Ishikawa (cell line): ENCODE measurements around the gene ABHD12B.

ENCODE experiments used
- CEBPB ChIP-seq: IDR thresholded peaks from 2 replicates; pipeline ENCODE4 v1.6.1; 2012
- CREB1 ChIP-seq: IDR thresholded peaks from 2 replicates; pipeline ENCODE4 v1.6.1; 2012; ENCODE audit warnings: low read depth
- EGR1 ChIP-seq: IDR thresholded peaks from 2 replicates; pipeline ENCODE4 v1.6.1; 2012
- EP300 ChIP-seq: IDR thresholded peaks from 2 replicates; pipeline ENCODE4 v1.6.1; 2012; ENCODE audit warnings: borderline replicate concordance
- FOXM1 ChIP-seq: IDR thresholded peaks from 2 replicates; pipeline ENCODE4 v1.6.1; 2012; ENCODE audit warnings: low read depth, borderline replicate concordance
- MAX ChIP-seq: IDR thresholded peaks from 2 replicates; pipeline ENCODE4 v1.6.1; 2012
- NFIC ChIP-seq: IDR thresholded peaks from 2 replicates; pipeline ENCODE4 v1.6.1; 2012
- RAD21 ChIP-seq: IDR thresholded peaks from 2 replicates; pipeline ENCODE4 v1.6.1; 2012; ENCODE audit warnings: low read depth
- REST ChIP-seq: IDR thresholded peaks from 2 replicates; pipeline ENCODE4 v1.6.1; 2012; ENCODE audit warnings: low read depth, mild to moderate bottlenecking
- TAF1 ChIP-seq: IDR thresholded peaks from 2 replicates; pipeline ENCODE4 v1.6.1; 2012; ENCODE audit warnings: low read depth, mild to moderate bottlenecking
- TCF12 ChIP-seq: IDR thresholded peaks from 2 replicates; pipeline ENCODE4 v1.6.1; 2012; ENCODE audit warnings: low read depth
- TEAD4 ChIP-seq: IDR thresholded peaks from 2 replicates; pipeline ENCODE4 v1.6.1; 2012
- USF1 ChIP-seq: IDR thresholded peaks from 2 replicates; pipeline ENCODE4 v1.6.1; 2012
- YY1 ChIP-seq: IDR thresholded peaks from 2 replicates; pipeline ENCODE4 v1.6.1; 2012; ENCODE audit warnings: low read depth
- ZBTB7A ChIP-seq: IDR thresholded peaks from 2 replicates; pipeline ENCODE4 v1.6.1; 2012; ENCODE audit warnings: low read depth

ABHD12B gene

GRCh38 chr14:50917449-50917848 lies 45.6 kb downstream of the ABHD12B start:
- TF ChIP-seq YY1 (no peak), FOXM1 (no peak), MAX (no peak), CREB1 (no peak), TEAD4 (no peak), TCF12 (no peak), EGR1 (no peak), RAD21 (no peak), ZBTB7A (no peak), TAF1 (no peak), USF1 (no peak), NFIC (no peak), EP300 (no peak), REST (no peak)

- TF ChIP-seq NFIC (no peak), REST (no peak), ZBTB7A (no peak), EGR1 (no peak), TAF1 (no peak)
These were observed 48.8 kb downstream of the ABHD12B start for GRCh38 chr14:50920482-50921230.

GRCh38 chr14:50922803-50923202 lies 51.0 kb downstream of the ABHD12B start:
- TF ChIP-seq CREB1 (no peak), USF1 (no peak), TEAD4 (no peak)

GRCh38 chr14:50924236-50924635 lies 52.4 kb downstream of the ABHD12B start:
- TF ChIP-seq ZBTB7A (no peak), FOXM1 (no peak), REST (no peak)

GRCh38 chr14:50924843-50925242 lies 53.0 kb downstream of the ABHD12B start:
- TF ChIP-seq NFIC: no peak
- no peak for TF ChIP-seq TAF1
- no peak for TF ChIP-seq YY1
- TF ChIP-seq ZBTB7A: no peak
- no peak for TF ChIP-seq RAD21
- TF ChIP-seq EP300: no peak
- TF ChIP-seq CEBPB: no peak
- no peak for TF ChIP-seq FOXM1
- no peak for TF ChIP-seq CREB1
- no peak for TF ChIP-seq REST
- TF ChIP-seq USF1: no peak
- TF ChIP-seq MAX: no peak
- TF ChIP-seq TEAD4: no peak
